Panc1 (cell line): ENCODE measurements around the gene HEG1. TPM values are rescaled to one million over a fixed set of nuclear protein-coding genes. Genes with fewer than 3 reads are reported as not detected.
A peak's percentile ranks its signal among the peaks of the same experiment; 100 is the strongest.

Experiments used
- ATAC-seq: fragments of 200-7000 bp; cut with Tn5 transposase; 2 replicates; pipeline ENCODE4 v1.9.1; 2020; ENCODE audit warnings: mild to moderate bottlenecking, moderate library complexity
- BruUV-seq: library from RNA; stranded (reverse); fragments of 400-500 nt; replicated peaks from 2 replicates; lab custom pipeline; 2021; lab: Mats Ljungman, UMichigan
- CTCF ChIA-PET: fragments of 300-600 bp; sonication (Branson Sonifier 250); formaldehyde crosslinking; loops from one replicate; lab custom pipeline; 2022; ENCODE audit warnings: antibody characterized with exemption; lab: Charles Lee
- POLR2A ChIA-PET: fragments of 300-600 bp; sonication (Branson Sonifier 250); formaldehyde crosslinking; loops from one replicate; lab custom pipeline; 2022; ENCODE audit warnings: antibody characterized with exemption; lab: Charles Lee
- DNase-seq: peaks from one replicate; pipeline ENCODE4 v3.0.0-alpha.2; 2010; ENCODE audit warnings: low read depth, low spot score
- H3K27ac ChIP-seq: 2 replicates; pipeline ENCODE4 v1.5.1; 2011; ENCODE audit warnings: mild to moderate bottlenecking, low read length, inconsistent platforms
- H3K27me3 ChIP-seq: fragments of 200-500 bp; sonication (Bioruptor generic); 2 replicates; pipeline ENCODE4 v1.6.0; 2014; ENCODE audit warnings: low read length, inconsistent platforms; ENCODE audit not compliant: control insufficient read depth, insufficient read depth
- H3K36me3 ChIP-seq: fragments of 200-500 bp; sonication (Bioruptor generic); 2 replicates; pipeline ENCODE4 v1.5.1; 2014; ENCODE audit warnings: inconsistent platforms, mild to moderate bottlenecking, low read length, moderate library complexity; ENCODE audit not compliant: control insufficient read depth, insufficient read depth
- H3K4me1 ChIP-seq: 2 replicates; pipeline ENCODE4 v1.5.1; 2011; ENCODE audit warnings: inconsistent platforms, mild to moderate bottlenecking, low read length, moderate library complexity; ENCODE audit not compliant: control insufficient read depth, insufficient read depth
- H3K4me3 ChIP-seq, 2 experiments: 2 replicates each; pipeline ENCODE4 v1.5.1; 2011 to 2012; ENCODE audit warnings: low read depth in 2 of 2, low read length in 2 of 2, mild to moderate bottlenecking in 2 of 2, inconsistent platforms in 1 of 2, moderate library complexity in 1 of 2
- H3K9me3 ChIP-seq: fragments of 200-500 bp; sonication (Bioruptor generic); 2 replicates; pipeline ENCODE4 v1.5.1; 2014; ENCODE audit warnings: low read depth, mild to moderate bottlenecking, inconsistent platforms, low read length, moderate library complexity; ENCODE audit not compliant: control insufficient read depth, insufficient read depth
- CTCF ChIP-seq: fragments of 450-650 bp; IDR thresholded peaks from 2 replicates; pipeline ENCODE4 v1.5.1; 2017; ENCODE audit warnings: mild to moderate bottlenecking
- POLR2AphosphoS5 ChIP-seq: IDR thresholded peaks from 2 replicates; pipeline ENCODE4 v1.6.1; 2012; ENCODE audit warnings: mild to moderate bottlenecking, low read depth, low read length, moderate library complexity
- REST ChIP-seq, 2 experiments: IDR thresholded peaks; 2 replicates each; pipeline ENCODE4 v1.6.1; 2011 to 2012; ENCODE audit warnings: low read depth in 2 of 2, control low read depth in 1 of 2, low read length in 1 of 2, mild to moderate bottlenecking in 1 of 2, moderate library complexity in 1 of 2; ENCODE audit not compliant: insufficient read depth in 1 of 2
- SIN3A ChIP-seq: IDR thresholded peaks from 2 replicates; pipeline ENCODE4 v1.6.1; 2012; ENCODE audit warnings: low read depth, mild to moderate bottlenecking, low read length, moderate library complexity, borderline replicate concordance; ENCODE audit not compliant: insufficient read depth
- TCF7L2 ChIP-seq: IDR thresholded peaks from 2 replicates; pipeline ENCODE4 v1.6.1; 2011; ENCODE audit warnings: mild to moderate bottlenecking, low read depth, low read length, inconsistent platforms
- in situ Hi-C: cut with HindIII; loops from 2 replicates; pipeline ENCODE4 v1.10.0; 2016; ENCODE audit warnings: low sequenced_read_pairs, low pct_unique_long_range_greater_than_20kb
- intact Hi-C: fragments of 100-400 bp; cut with micrococcal nuclease; formaldehyde crosslinking; loops from one replicate; pipeline ENCODE4 v1.10.0; 2022; ENCODE audit not compliant: unreplicated experiment
- total RNA-seq: library from RNA; stranded (reverse); gene quantifications from one replicate; pipeline ENCODE4 v1.2.1, GENCODE V29; 2021; ENCODE audit not compliant: unreplicated experiment

The HEG1 gene
- total RNA-seq, 1 experiment from 2014 or later = 141 TPM

- ChIA-PET CTCF (interaction anchor here (0.7 kb wide), 2 partner anchors 22 to 250 kb away, joined by 3 read pairs; no protein-coding TSS in a partner anchor), POLR2A (no interaction called here)
- BruUV-seq = no TSS peak
- Histone ChIP-seq H3K4me1 (peaks cover 15% of the 10 kb centered on the region), H3K4me3 (no peak overlapping the region), H3K27me3 (no peaks in the 10 kb centered on the region), H3K9me3 (no peaks in the 10 kb centered on the region), H3K27ac (0 out of 2 replicates have a peak overlapping the region, but pooled peaks have one; percentile 46), H3K36me3 (peaks cover 35% of the 10 kb centered on the region)
- intact Hi-C loops = no loop called here
- DNase-seq (no peak), ATAC-seq (no peak)
- TF ChIP-seq SIN3A (no peak), TCF7L2 (no peak), POLR2AphosphoS5 (no peak), REST (IDR thresholded peaks at IDR 0.05; ENCODE audit: insufficient read depth in 1 of 2, low read depth in 2 of 2, low read length in 1 of 2) (no peak), CTCF (no peak)
- in situ Hi-C loops = no loop called here
These were observed 47.0 kb downstream of the HEG1 start for GRCh38 chr3:125008766-125009165.

- Histone ChIP-seq H3K4me3 (no peak overlapping the region), H3K4me1 (peaks cover 24% of the 10 kb centered on the region), H3K36me3 (peaks cover 40% of the 10 kb centered on the region), H3K27me3 (no peaks in the 10 kb centered on the region), H3K27ac (no peak overlapping the region), H3K9me3 (no peaks in the 10 kb centered on the region)
- no TSS peak for BruUV-seq
- in situ Hi-C loops = no loop called here
- intact Hi-C loops = no loop called here
- TF ChIP-seq TCF7L2 = no peak
- TF ChIP-seq CTCF = no peak
- TF ChIP-seq POLR2AphosphoS5 = no peak
- TF ChIP-seq REST (IDR thresholded peaks at IDR 0.05; ENCODE audit: insufficient read depth in 1 of 2, low read depth in 2 of 2, low read length in 1 of 2) = no peak
- TF ChIP-seq SIN3A = no peak
- ChIA-PET POLR2A (no interaction called here), CTCF (interaction anchor here (0.5 to 0.6 kb wide), 2 partner anchors 23 to 760 kb away, joined by 4 read pairs; no protein-coding TSS in a partner anchor)
- DNase-seq = no peak
- ATAC-seq = no peak
These were observed 49.5 kb downstream of the HEG1 start for GRCh38 chr3:125006291-125006731.
